Measurements from ENCODE around the gene PALD1.

PALD1 gene

GRCh38 chr10:70592186-70592735 lies 113.7 kb downstream of the PALD1 start:
- Histone ChIP-seq H3K27me3 (ENCODE audit: control insufficient read depth, low read length) (peaks cover 18% of the 10 kb centered on the region; the same call in 1 of the 2 replicates), H3K4me3 (ENCODE audit: low read length) (no peak overlapping the region), H3K27ac (ENCODE audit: low read depth, low read length) (no peak overlapping the region), H3K9me2 (replicated peaks; ENCODE audit: control insufficient read depth, low read length) (no peaks in the 10 kb centered on the region), H3K4me2 (ENCODE audit: low read length) (no peak overlapping the region), H3K4me1 (ENCODE audit: control insufficient read depth, low read length) (no peaks in the 10 kb centered on the region), H3F3A (ENCODE audit: control insufficient read depth, insufficient read depth) (no peaks in the 10 kb centered on the region), H3K79me2 (ENCODE audit: control insufficient read depth, low read length) (no peaks in the 10 kb centered on the region), H3K9me3 (ENCODE audit: control insufficient read depth, insufficient read depth, low read length) (no peaks in the 10 kb centered on the region), H3K36me3 (ENCODE audit: control insufficient read depth, low read length) (no peaks in the 10 kb centered on the region), H4K20me1 (ENCODE audit: control insufficient read depth, insufficient read depth, low read depth, low read length) (no peaks in the 10 kb centered on the region)
- TF ChIP-seq CTCF (IDR thresholded peaks at IDR 0.05; ENCODE audit: low read depth, low read length, poor library complexity, severe bottlenecking) (no peak), EZH2phosphoT487 (IDR thresholded peaks at IDR 0.05; ENCODE audit: borderline replicate concordance, low read length) (no peak)

GRCh38 chr10:70592746-70593512 lies 114.4 kb downstream of the PALD1 start:
- no peak overlapping the region for H3K4me2 ChIP-seq (ENCODE audit: low read length)
- no peaks in the 10 kb centered on the region for H3K36me3 ChIP-seq (ENCODE audit: control insufficient read depth, low read length)
- TF ChIP-seq EZH2phosphoT487 (IDR thresholded peaks at IDR 0.05; ENCODE audit: borderline replicate concordance, low read length), result no peak
- no peak for TF ChIP-seq CTCF (IDR thresholded peaks at IDR 0.05; ENCODE audit: low read depth, low read length, poor library complexity, severe bottlenecking)
- no peaks in the 10 kb centered on the region for H3F3A ChIP-seq (ENCODE audit: control insufficient read depth, insufficient read depth)
- H3K9me2 ChIP-seq (replicated peaks; ENCODE audit: control insufficient read depth, low read length), result no peaks in the 10 kb centered on the region
- H3K4me3 ChIP-seq (ENCODE audit: low read length), result no peak overlapping the region
- no peaks in the 10 kb centered on the region for H3K79me2 ChIP-seq (ENCODE audit: control insufficient read depth, low read length)
- H3K27me3 ChIP-seq (ENCODE audit: control insufficient read depth, low read length), result peaks cover 15% of the 10 kb centered on the region; the same call in 1 of the 2 replicates
- no peaks in the 10 kb centered on the region for H3K9me3 ChIP-seq (ENCODE audit: control insufficient read depth, insufficient read depth, low read length)
- no peaks in the 10 kb centered on the region for H3K4me1 ChIP-seq (ENCODE audit: control insufficient read depth, low read length)
- no peaks in the 10 kb centered on the region for H4K20me1 ChIP-seq (ENCODE audit: control insufficient read depth, insufficient read depth, low read depth, low read length)
- no peak overlapping the region for H3K27ac ChIP-seq (ENCODE audit: low read depth, low read length)

- Histone ChIP-seq H4K20me1 (ENCODE audit: control insufficient read depth, insufficient read depth, low read depth, low read length) (no peaks in the 10 kb centered on the region), H3K4me2 (ENCODE audit: low read length) (no peak overlapping the region), H3K79me2 (ENCODE audit: control insufficient read depth, low read length) (no peaks in the 10 kb centered on the region), H3K4me1 (ENCODE audit: control insufficient read depth, low read length) (no peaks in the 10 kb centered on the region), H3K36me3 (ENCODE audit: control insufficient read depth, low read length) (no peaks in the 10 kb centered on the region), H3K4me3 (ENCODE audit: low read length) (no peak overlapping the region), H3K9me2 (replicated peaks; ENCODE audit: control insufficient read depth, low read length) (no peaks in the 10 kb centered on the region), H3K27ac (ENCODE audit: low read depth, low read length) (no peak overlapping the region), H3K27me3 (ENCODE audit: control insufficient read depth, low read length) (peaks cover 13% of the 10 kb centered on the region; the same call in 1 of the 2 replicates), H3K9me3 (ENCODE audit: control insufficient read depth, insufficient read depth, low read length) (no peaks in the 10 kb centered on the region), H3F3A (ENCODE audit: control insufficient read depth, insufficient read depth) (no peaks in the 10 kb centered on the region)
- no peak for TF ChIP-seq EZH2phosphoT487 (IDR thresholded peaks at IDR 0.05; ENCODE audit: borderline replicate concordance, low read length)
Measured at GRCh38 chr10:70593513-70593890, 114.9 kb downstream of the PALD1 start.

- no peak for TF ChIP-seq CTCF (IDR thresholded peaks at IDR 0.05; ENCODE audit: low read depth, low read length, poor library complexity, severe bottlenecking)
- no peak for TF ChIP-seq EZH2phosphoT487 (IDR thresholded peaks at IDR 0.05; ENCODE audit: borderline replicate concordance, low read length)
- no peak overlapping the region for H3K4me2 ChIP-seq (ENCODE audit: low read length)
- H3K4me3 ChIP-seq (ENCODE audit: low read length), result no peak overlapping the region
- H3F3A ChIP-seq (ENCODE audit: control insufficient read depth, insufficient read depth), result no peaks in the 10 kb centered on the region
- no peaks in the 10 kb centered on the region for H3K9me2 ChIP-seq (replicated peaks; ENCODE audit: control insufficient read depth, low read length)
- H4K20me1 ChIP-seq (ENCODE audit: control insufficient read depth, insufficient read depth, low read depth, low read length), result no peaks in the 10 kb centered on the region
- H3K27ac ChIP-seq (ENCODE audit: low read depth, low read length), result no peak overlapping the region
- no peaks in the 10 kb centered on the region for H3K9me3 ChIP-seq (ENCODE audit: control insufficient read depth, insufficient read depth, low read length)
- H3K36me3 ChIP-seq (ENCODE audit: control insufficient read depth, low read length), result no peaks in the 10 kb centered on the region
- no peaks in the 10 kb centered on the region for H3K4me1 ChIP-seq (ENCODE audit: control insufficient read depth, low read length)
- H3K27me3 ChIP-seq (ENCODE audit: control insufficient read depth, low read length), result peaks cover 13% of the 10 kb centered on the region; the same call in 1 of the 2 replicates
- no peaks in the 10 kb centered on the region for H3K79me2 ChIP-seq (ENCODE audit: control insufficient read depth, low read length)
Measured at GRCh38 chr10:70594161-70594560, 115.6 kb downstream of the PALD1 start.

All from DOHH2 (cell line).